ENCODE results near the gene PKDREJ. TPM values are rescaled to one million over a fixed set of nuclear protein-coding genes. Genes with fewer than 3 reads are reported as not detected.
A peak's percentile ranks its signal among the peaks of the same experiment; 100 is the strongest.

The PKDREJ gene
- total RNA-seq, 2 experiments from 2014 or later, result not detected

DNA sequence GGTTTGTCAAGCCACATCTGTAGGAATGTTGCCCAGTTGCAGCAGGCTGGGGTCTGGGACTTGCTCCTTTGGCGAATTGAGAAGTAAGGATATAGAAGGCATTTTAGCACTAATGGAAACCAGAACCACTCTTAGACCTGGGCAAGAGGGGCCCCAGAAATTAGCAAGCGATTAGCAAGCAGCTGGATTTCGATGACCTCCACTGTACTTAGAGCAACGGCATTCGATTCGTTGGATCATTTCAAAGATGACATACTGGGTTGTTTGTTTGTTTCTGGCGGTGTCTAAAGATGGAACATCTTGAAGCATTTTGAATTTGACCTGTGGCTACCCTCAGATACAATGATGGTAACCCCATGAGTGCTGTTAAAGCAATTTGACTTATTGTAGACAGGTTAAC, 11.9 kb downstream of the PKDREJ start:
- Mint-ChIP-seq H3K4me1 (ENCODE audit: low read depth) (peaks cover 34% of the 10 kb centered on the region), H3K9me3 (no peaks in the 10 kb centered on the region), H3K27me3 (peaks cover under 1% of the 10 kb centered on the region), H3K36me3 (no peaks in the 10 kb centered on the region), H3K4me3 (peak overlapping the region; percentile 68), H3K27ac (peak overlapping the region; percentile 65)
- ChIA-PET CTCF (interaction anchor here (3.4 kb wide), 1 partner anchor 101 kb away, joined by 13 read pairs; the partner anchor contains the start of gene PPARA), POLR2A (interaction anchor here (1.5 kb wide), 1 partner anchor 100 kb away, joined by 6 read pairs; the partner anchor contains the start of gene PPARA)
- no peak for DNase-seq
- intact Hi-C loops (cut with micrococcal nuclease), result loop anchor here (2.0 kb wide), 3 partner anchors 30 to 102 kb away; no protein-coding TSS in a partner anchor

DNA sequence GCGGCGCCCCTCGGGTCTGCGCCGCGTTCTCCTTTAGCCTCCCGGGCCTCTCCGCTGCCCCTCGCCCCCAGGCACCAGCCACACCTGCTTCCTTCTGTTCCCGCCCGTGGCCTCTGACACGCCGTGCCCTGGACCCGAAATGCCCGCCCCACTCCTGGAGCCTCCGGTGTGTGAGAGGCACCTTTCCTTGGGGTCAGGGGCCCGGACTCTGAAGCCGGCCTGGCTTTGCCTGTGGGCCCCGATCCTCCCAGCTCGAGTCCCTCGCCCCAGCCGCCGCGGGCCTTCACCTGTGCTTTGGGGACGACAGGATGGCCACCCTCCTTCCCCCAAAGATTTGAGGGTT, 12.4 kb downstream of the PKDREJ start:
- Mint-ChIP-seq H3K9me3 (no peaks in the 10 kb centered on the region), H3K4me3 (peak overlapping the region; percentile 68), H3K4me1 (ENCODE audit: low read depth) (peaks cover 34% of the 10 kb centered on the region), H3K27me3 (no peaks in the 10 kb centered on the region), H3K36me3 (no peaks in the 10 kb centered on the region), H3K27ac (peak overlapping the region; percentile 44)
- POLR2A ChIA-PET, result interaction anchor here (0.7 to 1.5 kb wide), 3 partner anchors 38 to 100 kb away, joined by 3 to 6 read pairs (median 4); partner anchors contain the start of genes GTSE1 and PPARA
- CTCF ChIA-PET, result interaction anchor here (1.2 to 3.4 kb wide), 3 partner anchors 100 to 245 kb away, joined by 3 to 13 read pairs (median 3); partner anchors contain the start of gene PPARA
- DNase-seq, result peak; percentile 20
- intact Hi-C loops (cut with micrococcal nuclease), result loop anchor here (2.0 kb wide), 3 partner anchors 30 to 102 kb away; no protein-coding TSS in a partner anchor

DNA sequence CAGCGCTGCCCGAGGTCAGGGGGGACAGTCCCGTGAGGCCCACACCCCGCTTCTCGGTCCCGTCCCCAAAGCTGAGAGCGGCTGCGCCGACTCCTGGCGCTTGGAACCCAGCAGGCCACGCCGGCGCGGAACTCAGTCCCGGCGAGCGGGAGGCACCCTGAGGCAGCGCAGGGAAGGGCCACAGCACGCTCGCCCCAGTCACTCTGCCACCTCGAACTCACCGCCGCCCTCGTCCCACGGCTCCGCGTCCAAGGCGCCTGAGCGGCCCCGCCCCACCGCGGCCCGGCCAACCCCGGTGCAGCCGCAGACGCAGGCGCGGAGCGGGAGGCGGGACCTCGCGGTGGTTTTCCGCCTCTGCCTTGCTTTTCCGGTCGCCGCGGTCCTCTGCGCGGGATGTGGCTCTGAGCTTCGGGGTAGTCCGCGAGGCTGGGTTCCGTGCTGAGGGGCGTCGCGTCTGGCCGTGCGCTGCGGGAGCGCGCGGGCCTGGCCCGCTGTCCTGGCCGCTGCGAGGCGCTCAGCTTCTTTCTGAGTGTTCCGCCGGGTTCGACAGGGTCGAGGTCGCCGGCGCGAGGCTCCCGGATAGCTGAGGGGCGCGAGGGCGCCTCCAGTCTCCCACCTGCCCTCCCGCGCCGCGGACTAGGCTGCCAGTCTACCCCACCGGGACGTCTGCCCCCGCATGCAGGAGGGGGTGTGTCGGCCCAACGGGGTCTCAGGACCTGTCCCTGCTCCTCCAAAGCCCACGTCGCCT, 12.9 kb downstream of the PKDREJ start, which contains the start of gene CDPF1:
CDPF1 (minus strand) TSS at position 259 of the 748 bp plus-strand sequence. CDS start 2,009 bp downstream, outside the sequence.
- Mint-ChIP-seq H3K4me3 (peak within 1 kb of the TSS; percentile 68), H3K27me3 (no peaks in the 10 kb centered on the region), H3K27ac (peak within 1 kb of the TSS; percentile 44), H3K36me3 (no peaks in the 10 kb centered on the region), H3K4me1 (ENCODE audit: low read depth) (peaks cover 34% of the 10 kb centered on the region), H3K9me3 (no peaks in the 10 kb centered on the region)
- intact Hi-C loops (cut with micrococcal nuclease), result loop anchor here (2.0 kb wide), 3 partner anchors 29 to 101 kb away; no protein-coding TSS in a partner anchor
- peak; percentile 93 for DNase-seq
- POLR2A ChIA-PET, result interaction anchor here (0.7 to 1.5 kb wide), 3 partner anchors 38 to 99 kb away, joined by 3 to 6 read pairs (median 4); partner anchors contain the start of genes GTSE1 and PPARA
- CTCF ChIA-PET, result interaction anchor here (0.6 to 3.4 kb wide), 4 partner anchors 52 to 244 kb away, joined by 3 to 13 read pairs (median 3); partner anchors contain the start of gene PPARA

DNA sequence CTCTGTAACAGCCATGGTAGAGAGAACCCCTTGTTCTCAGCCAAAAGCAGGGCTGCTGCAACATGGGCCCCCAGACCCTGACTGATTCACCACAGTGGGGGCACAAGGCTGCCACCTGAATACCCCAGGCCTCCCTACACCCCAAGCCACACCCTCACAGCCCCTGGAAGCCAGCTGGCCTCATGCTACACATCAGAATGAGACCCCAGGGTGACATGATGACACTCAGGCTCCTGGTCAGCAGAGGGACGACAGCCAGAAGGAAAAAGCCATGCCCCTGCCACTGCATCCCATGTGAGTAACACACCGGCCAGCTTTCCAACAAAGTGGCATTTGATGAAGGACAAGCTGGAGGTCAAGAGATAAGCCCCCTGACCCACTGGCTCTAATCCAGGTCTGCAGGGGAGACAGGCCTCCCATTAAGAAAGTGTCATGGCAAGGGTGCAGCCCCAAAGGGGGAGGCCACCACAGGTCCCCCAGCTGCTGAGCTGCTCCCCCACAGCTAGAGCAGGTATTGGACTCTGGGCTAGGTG, 15.6 kb downstream of the PKDREJ start:
- ChIA-PET POLR2A (no interaction called here), CTCF (no interaction called here)
- DNase-seq, result no peak
- H3K27ac Mint-ChIP-seq, result no peak overlapping the region
- intact Hi-C loops (cut with micrococcal nuclease), result no loop called here
- H3K4me3 Mint-ChIP-seq, result no peak overlapping the region
- H3K9me3 Mint-ChIP-seq, result no peaks in the 10 kb centered on the region
- H3K27me3 Mint-ChIP-seq, result no peaks in the 10 kb centered on the region
- H3K4me1 Mint-ChIP-seq (ENCODE audit: low read depth), result peaks cover 23% of the 10 kb centered on the region
- peaks cover 6% of the 10 kb centered on the region for H3K36me3 Mint-ChIP-seq

- DNase-seq, result no peak
- H3K27ac Mint-ChIP-seq, result no peak overlapping the region
- H3K36me3 Mint-ChIP-seq, result peaks cover 6% of the 10 kb centered on the region
- ChIA-PET POLR2A (no interaction called here), CTCF (no interaction called here)
- no peak overlapping the region for H3K4me3 Mint-ChIP-seq
- no peaks in the 10 kb centered on the region for H3K9me3 Mint-ChIP-seq
- H3K4me1 Mint-ChIP-seq (ENCODE audit: low read depth), result peaks cover 12% of the 10 kb centered on the region
- H3K27me3 Mint-ChIP-seq, result no peaks in the 10 kb centered on the region
- intact Hi-C loops (cut with micrococcal nuclease), result no loop called here
Measured at GRCh38 chr22:46246178-46246577, 17.0 kb downstream of the PKDREJ start.

DNA sequence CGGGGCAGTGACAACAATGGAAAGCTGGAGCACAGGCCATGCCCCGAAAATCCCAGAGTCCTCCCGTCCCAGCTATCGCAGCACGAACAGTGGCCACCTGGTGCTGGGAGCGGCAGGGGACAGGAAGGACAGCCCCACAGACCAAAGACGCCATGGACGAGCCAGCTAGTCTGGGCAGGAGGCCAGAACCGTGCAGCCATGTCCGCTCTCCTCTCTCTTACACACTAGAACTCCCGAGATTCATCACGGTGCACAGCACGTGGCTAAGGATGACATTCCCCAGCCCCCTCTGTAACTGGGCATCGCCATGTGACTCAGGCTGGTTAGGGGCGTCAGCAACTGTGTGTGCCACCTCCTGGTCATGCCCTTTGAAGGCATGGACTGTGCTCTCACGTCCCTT, 17.6 kb downstream of the PKDREJ start:
- Mint-ChIP-seq H3K27me3 (no peaks in the 10 kb centered on the region), H3K36me3 (peaks cover 6% of the 10 kb centered on the region), H3K27ac (no peak overlapping the region), H3K4me1 (ENCODE audit: low read depth) (peaks cover 7% of the 10 kb centered on the region), H3K9me3 (no peaks in the 10 kb centered on the region), H3K4me3 (no peak overlapping the region)
- ChIA-PET POLR2A (no interaction called here), CTCF (interaction anchor here (1.2 kb wide), 1 partner anchor 240 kb away, joined by 3 read pairs; no protein-coding TSS in a partner anchor)
- intact Hi-C loops (cut with micrococcal nuclease), result no loop called here
- DNase-seq, result no peak

- Mint-ChIP-seq H3K9me3 (no peaks in the 10 kb centered on the region), H3K4me1 (ENCODE audit: low read depth) (peaks cover 11% of the 10 kb centered on the region), H3K27ac (no peak overlapping the region), H3K27me3 (no peaks in the 10 kb centered on the region), H3K4me3 (no peak overlapping the region), H3K36me3 (peaks cover 6% of the 10 kb centered on the region)
- intact Hi-C loops (cut with micrococcal nuclease), result no loop called here
- CTCF ChIA-PET, result interaction anchor here (1.2 kb wide), 1 partner anchor 239 kb away, joined by 3 read pairs; no protein-coding TSS in a partner anchor
- POLR2A ChIA-PET, result no interaction called here
- DNase-seq, result no peak
Measured at GRCh38 chr22:46244771-46245170, 18.4 kb downstream of the PKDREJ start.

DNA sequence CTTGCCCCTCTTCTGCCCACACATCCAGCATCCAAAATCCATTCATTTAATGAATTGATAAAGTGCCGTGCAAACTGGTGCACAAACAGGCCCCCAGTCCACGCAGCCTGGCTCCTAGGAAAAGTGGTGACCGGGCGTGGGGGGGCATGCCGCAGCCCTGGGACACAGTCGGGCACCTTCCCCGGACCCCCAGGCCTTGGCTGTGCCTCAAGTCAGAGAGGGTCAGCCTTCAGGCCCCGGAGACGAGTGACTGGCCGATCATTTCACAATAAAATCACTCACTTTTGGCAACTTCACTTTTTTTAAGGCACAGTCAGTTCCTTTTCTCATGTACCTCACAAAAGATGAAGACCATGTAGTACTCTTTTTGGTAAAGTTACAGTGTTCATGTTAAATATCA, 21.1 kb downstream of the PKDREJ start:
- no peaks in the 10 kb centered on the region for H3K27me3 Mint-ChIP-seq
- peaks cover 13% of the 10 kb centered on the region for H3K36me3 Mint-ChIP-seq
- intact Hi-C loops (cut with micrococcal nuclease), result no loop called here
- peaks cover 14% of the 10 kb centered on the region for H3K4me1 Mint-ChIP-seq (ENCODE audit: low read depth)
- DNase-seq, result no peak
- no peak overlapping the region for H3K27ac Mint-ChIP-seq
- ChIA-PET CTCF (interaction anchor here (1.3 kb wide), 1 partner anchor 30 kb away, joined by 3 read pairs; no protein-coding TSS in a partner anchor), POLR2A (interaction anchor here (0.7 kb wide), 1 partner anchor 499 kb away, joined by 3 read pairs; no protein-coding TSS in a partner anchor)
- no peak overlapping the region for H3K4me3 Mint-ChIP-seq
- H3K9me3 Mint-ChIP-seq, result no peaks in the 10 kb centered on the region

DNA sequence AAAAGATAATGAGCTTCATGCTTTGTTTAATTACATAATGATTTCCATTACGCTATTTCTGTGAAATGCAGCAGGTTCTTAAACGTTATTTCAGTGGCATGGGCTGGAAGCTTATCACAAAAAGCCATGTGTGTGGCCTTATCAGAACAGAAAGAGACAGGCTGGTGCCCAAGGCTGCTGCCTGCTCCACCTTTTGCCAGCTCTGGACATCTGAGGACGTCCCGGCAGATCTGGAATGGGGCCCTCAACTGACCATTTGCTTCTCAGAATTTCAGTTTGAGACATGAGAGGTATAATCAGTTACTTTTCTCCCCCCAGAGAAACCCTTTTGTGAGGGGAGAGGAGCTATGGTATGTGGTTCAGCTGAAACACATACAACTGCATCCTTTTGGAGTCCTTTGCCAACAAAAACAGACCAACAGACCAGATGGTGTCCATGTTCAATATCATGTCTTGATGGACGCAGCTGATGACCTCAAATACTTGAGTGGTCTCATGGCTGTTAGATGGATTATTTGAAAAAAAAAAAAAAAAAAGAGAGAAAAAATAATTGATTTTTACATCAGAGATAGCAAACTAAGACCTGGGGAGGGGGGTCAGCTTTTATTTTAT, 21.6 kb downstream of the PKDREJ start:
- intact Hi-C loops (cut with micrococcal nuclease), result no loop called here
- POLR2A ChIA-PET, result no interaction called here
- CTCF ChIA-PET, result no interaction called here
- Mint-ChIP-seq H3K27me3 (no peaks in the 10 kb centered on the region), H3K4me3 (no peak overlapping the region), H3K9me3 (no peaks in the 10 kb centered on the region), H3K4me1 (ENCODE audit: low read depth) (peaks cover 14% of the 10 kb centered on the region), H3K27ac (no peak overlapping the region), H3K36me3 (peaks cover 18% of the 10 kb centered on the region)
- DNase-seq, result no peak

GRCh38 chr22:46240907-46241306, 22.2 kb downstream of the PKDREJ start:
- Mint-ChIP-seq H3K36me3 (peaks cover 19% of the 10 kb centered on the region), H3K27me3 (no peaks in the 10 kb centered on the region), H3K4me3 (no peak overlapping the region), H3K9me3 (no peaks in the 10 kb centered on the region), H3K4me1 (ENCODE audit: low read depth) (peaks cover 14% of the 10 kb centered on the region), H3K27ac (no peak overlapping the region)
- CTCF ChIA-PET, result no interaction called here
- POLR2A ChIA-PET, result no interaction called here
- no peak for DNase-seq
- intact Hi-C loops (cut with micrococcal nuclease), result no loop called here

- ChIA-PET POLR2A (no interaction called here), CTCF (no interaction called here)
- H3K27ac Mint-ChIP-seq, result no peak overlapping the region
- H3K27me3 Mint-ChIP-seq, result no peaks in the 10 kb centered on the region
- intact Hi-C loops (cut with micrococcal nuclease), result no loop called here
- H3K4me3 Mint-ChIP-seq, result no peak overlapping the region
- H3K36me3 Mint-ChIP-seq, result peaks cover 19% of the 10 kb centered on the region
- H3K9me3 Mint-ChIP-seq, result no peaks in the 10 kb centered on the region
- H3K4me1 Mint-ChIP-seq (ENCODE audit: low read depth), result peaks cover 14% of the 10 kb centered on the region
- no peak for DNase-seq
Measured at GRCh38 chr22:46240506-46240905, 22.6 kb downstream of the PKDREJ start.

DNA sequence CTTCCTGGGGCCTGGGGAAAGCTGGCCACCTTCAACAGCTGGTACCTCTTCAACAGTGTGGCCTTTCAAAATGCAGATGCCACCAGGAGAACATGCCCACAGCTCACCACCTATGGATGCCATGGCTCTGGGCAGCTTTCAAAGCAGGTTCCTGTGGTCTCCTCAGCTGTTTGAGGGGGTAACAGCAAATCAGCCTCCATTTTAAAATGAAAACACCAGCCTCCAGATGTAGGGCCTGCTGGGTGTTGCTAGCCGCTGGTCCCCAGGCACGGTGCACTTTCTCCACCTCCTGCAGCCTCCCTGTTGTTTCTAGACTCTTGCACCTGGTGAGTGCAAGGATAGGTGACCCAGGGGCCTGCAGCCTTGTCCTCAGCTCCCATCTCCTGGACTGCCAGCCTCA, 23.1 kb downstream of the PKDREJ start:
- H3K4me1 Mint-ChIP-seq (ENCODE audit: low read depth), result peaks cover 14% of the 10 kb centered on the region
- ChIA-PET CTCF (no interaction called here), POLR2A (no interaction called here)
- no peaks in the 10 kb centered on the region for H3K9me3 Mint-ChIP-seq
- no peak overlapping the region for H3K27ac Mint-ChIP-seq
- intact Hi-C loops (cut with micrococcal nuclease), result no loop called here
- H3K27me3 Mint-ChIP-seq, result no peaks in the 10 kb centered on the region
- no peak overlapping the region for H3K4me3 Mint-ChIP-seq
- peaks cover 21% of the 10 kb centered on the region for H3K36me3 Mint-ChIP-seq
- no peak for DNase-seq
